GDM1 (cell line): Measurements from ENCODE around the gene HECTD1.
"Not testable (repeated sequence)": the region's sequence is repeated elsewhere in the genome, so short reads cannot be mapped to it uniquely, and the experiment has no call there.

ENCODE experiments used
- DNase-seq: peaks from one replicate; lab custom pipeline; 2025; lab: John Stamatoyannopoulos, UW

Gene HECTD1

GRCh38 chr14:31092160-31092708, 115.4 kb downstream of the HECTD1 start:
- no peak for DNase-seq

GRCh38 chr14:31090883-31091764, 116.5 kb downstream of the HECTD1 start:
- DNase-seq: no peak

- DNase-seq: not testable (repeated sequence)
These were observed 121.1 kb downstream of the HECTD1 start for GRCh38 chr14:31086466-31086865.

GRCh38 chr14:31085027-31085426, 122.6 kb downstream of the HECTD1 start:
- no peak for DNase-seq

DNA sequence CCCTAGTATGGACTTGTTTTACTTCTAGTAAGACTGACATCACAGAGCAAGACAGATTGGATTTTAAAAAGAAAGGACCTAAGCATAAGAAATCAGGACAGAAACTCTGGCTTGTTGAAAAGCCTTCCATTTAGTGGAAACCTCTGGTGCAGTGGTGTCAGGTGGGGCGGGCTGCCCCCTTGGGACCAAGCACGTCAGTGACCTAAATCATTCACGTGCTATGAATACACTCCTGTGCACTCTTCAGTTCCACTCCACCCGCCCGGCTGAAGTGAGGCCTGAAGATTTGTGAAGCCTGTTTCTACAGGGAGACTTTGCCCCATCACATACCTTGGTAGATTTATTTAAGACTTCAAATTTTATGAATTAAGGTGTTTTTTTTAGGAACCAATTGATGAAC, 123.2 kb downstream of the HECTD1 start:
- no peak for DNase-seq

GRCh38 chr14:31083781-31084180, 123.8 kb downstream of the HECTD1 start:
- no peak for DNase-seq

DNA sequence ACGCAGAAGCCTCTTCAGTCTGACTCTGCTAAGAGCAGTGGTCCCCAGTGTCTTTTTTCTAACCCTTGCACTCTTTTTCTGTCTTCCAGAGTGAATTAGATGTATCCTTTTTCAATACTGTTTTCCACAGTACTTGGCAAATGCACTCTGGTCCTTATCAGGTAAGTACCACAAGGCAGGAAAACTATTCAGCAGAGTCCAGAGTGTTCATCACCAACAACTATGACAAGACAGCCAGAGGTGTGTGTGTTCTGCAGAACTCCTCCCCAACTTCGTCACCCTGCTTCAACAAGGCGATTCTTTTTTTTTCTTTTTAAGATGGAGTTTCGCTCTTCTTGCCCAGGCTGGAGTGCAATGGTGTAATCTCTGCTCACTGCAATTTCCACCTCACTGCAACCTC, 127.1 kb downstream of the HECTD1 start:
- DNase-seq: no peak

GRCh38 chr14:31080056-31080455, 127.5 kb downstream of the HECTD1 start:
- no peak for DNase-seq

- no peak for DNase-seq
These were observed 128.8 kb downstream of the HECTD1 start for GRCh38 chr14:31078766-31079165.

- no peak for DNase-seq
These were observed 132.4 kb downstream of the HECTD1 start for GRCh38 chr14:31075144-31075543.

- DNase-seq: no peak
These were observed 136.4 kb downstream of the HECTD1 start for GRCh38 chr14:31071151-31071550.

DNA sequence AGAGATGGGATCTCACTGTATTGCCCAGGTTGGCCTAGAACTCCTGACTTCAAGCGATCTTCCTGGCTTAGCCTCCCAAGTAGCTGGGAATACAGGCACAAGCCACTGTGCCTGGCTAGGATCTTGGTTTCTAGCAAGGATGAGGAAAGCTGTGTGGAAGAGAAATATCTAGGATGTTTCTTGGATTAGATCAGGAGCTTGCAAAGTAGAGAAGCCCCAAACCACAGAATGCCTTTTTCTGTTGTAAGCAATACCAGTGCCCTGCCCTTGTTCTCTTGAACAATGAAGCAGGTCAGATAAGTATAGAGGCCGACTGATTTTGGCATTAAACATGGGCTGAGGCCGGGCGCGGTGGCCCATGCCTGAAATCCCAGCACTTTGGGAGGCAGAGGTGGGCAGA, 137.2 kb downstream of the HECTD1 start:
- DNase-seq: no peak

- no peak for DNase-seq
These were observed 138.2 kb downstream of the HECTD1 start for GRCh38 chr14:31069343-31069742.

DNA sequence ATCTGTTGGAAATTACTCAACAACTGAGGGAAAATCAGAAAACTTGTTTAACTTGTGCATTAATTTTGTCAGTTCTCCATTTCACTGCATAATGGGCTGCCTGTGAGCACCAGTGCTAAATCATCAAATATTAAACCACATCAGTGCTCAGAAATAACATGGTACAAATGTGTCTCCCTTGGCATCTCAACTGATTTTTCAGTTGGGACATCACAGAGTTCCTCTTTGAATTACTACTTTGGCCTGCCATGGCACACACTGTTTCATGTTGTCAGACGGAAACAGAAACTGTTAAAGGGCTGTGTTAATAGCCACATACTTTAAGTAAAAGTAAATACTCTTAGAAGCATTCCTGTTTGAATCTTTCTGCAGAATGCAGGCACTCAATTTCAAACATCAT, 139.4 kb downstream of the HECTD1 start:
- no peak for DNase-seq

DNA sequence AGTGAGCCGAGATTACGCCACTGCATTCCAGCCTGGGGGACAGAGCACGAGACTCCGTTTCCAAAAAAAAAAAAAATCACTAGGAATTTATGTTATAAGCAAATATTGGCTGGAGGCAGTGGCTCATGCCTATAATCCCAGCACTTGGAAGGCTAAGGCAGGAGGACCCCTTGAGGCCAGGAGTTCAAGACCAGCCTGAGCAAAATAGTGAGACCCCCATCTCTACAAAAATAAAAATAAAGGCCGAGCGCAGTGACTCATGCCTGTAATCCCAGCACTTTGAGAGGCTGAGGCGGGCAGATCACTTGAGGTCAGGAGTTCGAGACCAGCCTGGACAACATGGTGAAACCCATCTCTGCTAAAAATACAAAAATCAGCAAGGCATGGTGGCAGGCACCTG, 144.7 kb downstream of the HECTD1 start:
- not testable (repeated sequence) for DNase-seq

DNA sequence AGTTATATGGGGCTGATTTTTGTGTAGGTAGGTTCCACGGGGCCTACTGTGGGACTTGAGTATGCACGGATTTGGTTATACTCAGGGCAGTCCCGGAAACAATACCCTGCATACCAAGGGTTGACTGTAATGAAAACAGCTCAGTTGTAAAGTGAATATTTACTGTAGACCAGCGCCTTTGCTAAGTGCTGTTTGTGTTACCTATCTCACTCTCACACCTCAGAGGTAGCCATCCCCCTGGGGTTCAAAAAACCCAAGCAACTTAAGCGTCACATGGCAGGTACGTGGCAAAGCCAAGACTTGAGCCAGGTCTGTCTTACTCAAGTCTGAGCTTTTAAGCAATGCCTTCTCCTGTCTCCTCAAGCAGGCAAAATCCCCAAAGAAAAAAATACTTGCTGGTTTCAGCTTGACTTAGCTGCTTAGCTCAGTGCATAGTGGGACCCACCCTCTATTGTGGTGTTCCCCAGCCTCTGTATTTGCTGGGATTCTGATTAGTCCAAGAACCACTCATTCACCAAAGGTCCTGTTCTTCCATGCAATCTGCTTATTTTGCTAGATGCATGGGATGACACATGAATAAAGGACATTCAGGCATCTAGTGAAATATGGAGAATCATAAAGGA, 147.2 kb downstream of the HECTD1 start:
- DNase-seq: no peak

DNA sequence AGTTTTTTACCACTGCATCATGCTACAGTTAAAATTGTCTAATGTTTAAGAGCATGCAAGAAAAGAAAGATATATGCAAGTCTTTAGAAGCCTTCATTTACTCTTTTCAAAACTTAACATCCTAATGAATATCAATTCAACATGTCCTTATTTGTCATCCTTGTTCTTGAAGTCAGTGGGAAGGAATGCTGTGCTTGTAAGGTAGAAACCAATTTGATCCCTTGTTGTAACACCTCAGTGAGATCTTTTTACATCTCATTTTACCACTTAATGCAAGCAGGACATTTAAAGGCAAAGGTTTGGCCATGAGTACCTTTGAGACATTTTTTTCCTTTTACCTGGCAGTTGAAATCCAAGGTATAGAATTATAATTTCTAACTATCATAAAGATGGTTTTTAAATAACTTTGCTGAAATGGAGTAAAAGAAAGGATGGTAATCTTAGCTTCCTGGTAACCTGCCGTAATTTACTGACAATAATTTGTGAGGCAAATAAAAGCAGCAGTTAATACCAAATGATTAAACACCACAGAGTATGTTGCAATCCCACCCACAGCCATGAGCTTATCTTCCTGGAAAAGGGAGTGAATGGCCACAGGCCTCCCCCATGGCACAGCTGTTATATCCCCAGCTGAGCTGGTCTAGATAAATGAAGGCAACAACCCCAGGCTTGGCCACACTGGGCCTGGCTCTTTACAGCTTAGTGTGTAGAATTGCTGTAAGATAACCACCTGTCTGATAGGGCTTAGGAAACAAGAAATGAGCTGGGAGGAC, 148.3 kb downstream of the HECTD1 start:
- DNase-seq: no peak

DNA sequence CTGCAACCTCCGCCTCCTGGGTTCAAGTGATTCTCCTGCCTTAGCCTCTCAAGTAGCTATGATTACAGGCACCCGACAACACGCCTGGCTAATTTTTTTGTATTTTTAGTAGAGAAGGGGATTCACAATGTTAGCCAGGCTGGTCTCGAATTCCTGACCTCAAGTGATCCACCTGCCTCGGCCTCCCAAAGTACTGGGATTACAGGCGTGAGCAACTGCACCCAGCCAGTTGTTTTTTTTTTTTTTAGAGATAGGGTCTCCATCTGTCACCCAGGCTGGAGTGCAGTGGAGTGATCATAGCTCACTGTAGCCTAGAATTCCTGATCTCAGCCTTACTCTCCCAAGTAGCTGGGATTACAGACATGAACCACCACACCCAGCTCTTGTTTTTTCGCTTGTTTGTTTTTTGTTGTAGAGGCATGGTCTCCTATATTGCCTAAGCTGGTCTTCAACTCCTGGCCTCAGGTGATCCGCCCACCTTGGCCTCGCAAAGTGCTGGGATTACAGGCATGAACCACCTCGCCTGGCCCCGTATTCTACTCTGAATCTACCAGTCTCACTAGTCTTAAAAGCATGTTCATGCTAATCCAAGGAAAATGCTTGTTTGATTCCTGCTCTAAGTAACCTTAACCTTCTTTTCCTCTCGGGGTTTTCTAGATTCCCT, 149.8 kb downstream of the HECTD1 start:
- no peak for DNase-seq

DNA sequence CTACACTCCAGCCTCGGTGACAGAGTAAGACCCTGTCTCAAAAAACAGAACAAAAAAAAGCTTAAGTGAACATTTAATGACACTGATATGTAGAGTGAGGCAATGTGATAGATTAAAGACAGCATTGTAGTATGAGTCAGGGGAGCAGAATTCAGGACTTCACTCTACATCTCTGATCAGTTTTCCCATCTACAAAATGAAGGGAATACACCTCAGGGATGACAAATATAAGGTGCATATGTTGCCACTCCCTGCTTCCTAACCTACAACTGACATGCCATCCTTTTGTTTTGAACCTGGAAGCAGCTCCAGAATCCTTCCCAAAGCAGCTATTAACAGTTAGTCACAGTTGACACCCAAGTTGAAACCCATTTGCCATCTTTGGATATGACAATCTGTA, 150.6 kb downstream of the HECTD1 start:
- DNase-seq: no peak

DNA sequence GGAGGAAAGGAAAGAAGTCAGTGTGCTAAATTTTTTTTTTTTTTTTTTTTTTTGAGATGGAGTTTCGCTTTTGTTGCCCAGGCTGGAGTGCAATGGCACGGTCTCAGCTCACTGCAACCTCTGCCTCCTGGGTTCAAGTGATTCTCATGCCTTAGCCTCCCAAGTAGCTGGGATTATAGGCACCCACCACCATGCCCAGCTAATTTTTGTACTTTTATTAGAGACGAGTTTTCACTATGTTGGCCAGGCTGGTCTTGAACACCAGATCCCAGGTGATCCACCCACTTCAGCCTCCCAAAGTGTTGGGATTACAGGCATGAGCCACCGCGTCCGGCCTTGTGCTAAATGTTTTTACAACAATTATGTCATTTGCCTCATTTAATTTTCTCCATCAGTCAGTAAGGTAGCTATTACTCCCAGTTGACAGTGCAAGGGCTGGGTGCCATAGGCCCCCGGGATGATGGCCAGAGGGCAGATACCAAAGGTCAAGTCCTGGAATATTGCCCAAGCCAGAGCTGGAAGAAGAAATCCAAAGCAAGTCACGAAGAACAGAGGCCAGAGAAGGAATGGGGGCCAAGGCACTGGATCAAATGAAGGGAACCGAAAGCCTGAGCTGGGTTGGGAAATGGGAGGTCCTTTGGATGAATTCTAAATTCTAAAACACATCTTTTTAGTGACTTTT, 154.5 kb downstream of the HECTD1 start:
- not testable (repeated sequence) for DNase-seq

GRCh38 chr14:31051511-31051910, 156.1 kb downstream of the HECTD1 start:
- no peak for DNase-seq
